ENCODE measurements around the gene PARD6B. TPM values are rescaled to one million over a fixed set of nuclear protein-coding genes. Genes with fewer than 3 reads are reported as not detected.

The PARD6B gene
- 43.2 TPM for total RNA-seq
- long read RNA-seq, full-length matches to known transcripts = 6 of 10 reads
- long read RNA-seq, partial matches to known transcripts = 0 of 10 reads
- long read RNA-seq, other reads (novel, unspliced or antisense) = 4 of 10 reads

DNA sequence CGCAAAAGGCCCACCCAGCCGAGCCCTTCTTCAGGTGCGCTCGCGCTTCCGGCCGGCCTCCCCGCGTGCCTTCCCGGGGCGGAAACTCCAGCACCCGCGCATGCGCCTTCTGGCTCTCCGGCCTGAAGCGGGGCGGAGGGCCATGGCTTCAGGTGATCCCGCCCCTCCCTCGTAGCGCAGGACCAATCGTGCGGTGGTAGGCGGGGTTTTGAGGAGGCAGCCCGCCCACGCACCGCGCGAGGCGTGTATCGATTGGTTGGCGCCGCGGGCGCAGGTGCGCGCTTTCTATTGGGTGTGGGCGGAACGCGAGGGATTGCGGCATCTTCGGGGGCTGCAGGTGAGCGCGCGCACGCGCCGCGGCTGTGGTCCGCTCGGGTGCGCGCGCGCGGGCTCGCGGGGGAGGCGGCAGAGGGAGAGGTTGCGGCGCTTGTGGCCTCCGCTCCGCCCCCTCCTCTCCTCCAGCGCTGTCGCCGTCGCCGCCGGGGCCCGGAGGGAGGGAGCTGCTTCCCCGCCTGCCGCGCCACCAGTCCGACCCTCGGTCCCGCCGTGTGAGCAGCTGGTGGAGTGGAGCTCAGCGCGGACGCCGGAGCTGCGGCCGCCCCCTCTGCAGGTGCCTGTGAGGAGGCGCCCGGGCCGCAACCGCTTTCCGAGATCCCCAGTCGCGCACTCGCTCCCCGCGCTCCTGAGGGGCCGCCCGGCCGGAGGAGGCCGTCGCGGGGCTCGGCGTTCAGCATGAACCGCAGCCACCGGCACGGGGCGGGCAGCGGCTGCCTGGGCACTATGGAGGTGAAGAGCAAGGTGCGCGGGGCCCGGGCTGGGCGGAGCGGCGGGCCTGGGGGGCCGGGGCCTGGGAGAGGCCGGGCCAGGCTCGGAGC lies at the start of gene PARD6B:
PARD6B (plus strand) TSS at position 526 of the 875 bp plus-strand sequence; CDS start at position 733, 207 bp downstream.
- Histone ChIP-seq H3K4me1 (peaks cover 21% of the 10 kb centered on the region), H3K4me3 (peak within 1 kb of the TSS; percentile 90), H3K27ac (peak within 1 kb of the TSS; percentile 89), H3K9me3 (no peaks in the 10 kb centered on the region), H3K36me3 (no peaks in the 10 kb centered on the region), H3K27me3 (no peaks in the 10 kb centered on the region)
- intact Hi-C loops (cut with DNase I) = no loop called here
- ATAC-seq = peak; percentile 95
- TF ChIP-seq, protein P1, sequence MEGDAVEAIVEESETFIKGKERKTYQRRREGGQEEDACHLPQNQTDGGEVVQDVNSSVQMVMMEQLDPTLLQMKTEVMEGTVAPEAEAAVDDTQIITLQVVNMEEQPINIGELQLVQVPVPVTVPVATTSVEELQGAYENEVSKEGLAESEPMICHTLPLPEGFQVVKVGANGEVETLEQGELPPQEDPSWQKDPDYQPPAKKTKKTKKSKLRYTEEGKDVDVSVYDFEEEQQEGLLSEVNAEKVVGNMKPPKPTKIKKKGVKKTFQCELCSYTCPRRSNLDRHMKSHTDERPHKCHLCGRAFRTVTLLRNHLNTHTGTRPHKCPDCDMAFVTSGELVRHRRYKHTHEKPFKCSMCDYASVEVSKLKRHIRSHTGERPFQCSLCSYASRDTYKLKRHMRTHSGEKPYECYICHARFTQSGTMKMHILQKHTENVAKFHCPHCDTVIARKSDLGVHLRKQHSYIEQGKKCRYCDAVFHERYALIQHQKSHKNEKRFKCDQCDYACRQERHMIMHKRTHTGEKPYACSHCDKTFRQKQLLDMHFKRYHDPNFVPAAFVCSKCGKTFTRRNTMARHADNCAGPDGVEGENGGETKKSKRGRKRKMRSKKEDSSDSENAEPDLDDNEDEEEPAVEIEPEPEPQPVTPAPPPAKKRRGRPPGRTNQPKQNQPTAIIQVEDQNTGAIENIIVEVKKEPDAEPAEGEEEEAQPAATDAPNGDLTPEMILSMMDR (IDR thresholded peaks at IDR 0.05) = no peak
- DNase-seq = peak; percentile 99

DNA sequence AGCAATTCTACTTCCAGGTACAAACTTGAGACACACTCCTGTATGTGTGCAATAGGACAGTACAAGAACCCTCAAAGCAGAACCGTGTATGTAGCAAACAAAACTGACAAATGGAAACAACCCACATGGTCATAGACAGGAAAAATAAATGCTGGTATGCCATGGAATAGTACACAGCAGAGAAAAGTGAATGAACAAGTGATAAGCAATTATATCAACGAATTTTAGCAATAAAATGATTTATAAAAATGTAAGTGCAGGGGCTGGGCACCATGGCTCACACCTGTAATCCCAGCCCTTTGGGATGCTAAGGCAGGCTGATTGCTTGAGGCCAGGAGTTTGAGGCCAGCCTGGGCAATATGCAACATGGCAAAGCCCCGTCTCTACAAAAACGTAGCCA lies 49.3 kb upstream of the PARD6B start:
- H3K4me1 ChIP-seq = peaks cover 4% of the 10 kb centered on the region
- no peaks in the 10 kb centered on the region for H3K36me3 ChIP-seq
- H3K4me3 ChIP-seq = no peak overlapping the region
- H3K27me3 ChIP-seq = no peaks in the 10 kb centered on the region
- no peak for DNase-seq
- intact Hi-C loops (cut with DNase I) = no loop called here
- no peak for ATAC-seq
- H3K27ac ChIP-seq = no peak overlapping the region
- no peaks in the 10 kb centered on the region for H3K9me3 ChIP-seq
- TF ChIP-seq, protein P1 (IDR thresholded peaks at IDR 0.05) = no peak

DNA sequence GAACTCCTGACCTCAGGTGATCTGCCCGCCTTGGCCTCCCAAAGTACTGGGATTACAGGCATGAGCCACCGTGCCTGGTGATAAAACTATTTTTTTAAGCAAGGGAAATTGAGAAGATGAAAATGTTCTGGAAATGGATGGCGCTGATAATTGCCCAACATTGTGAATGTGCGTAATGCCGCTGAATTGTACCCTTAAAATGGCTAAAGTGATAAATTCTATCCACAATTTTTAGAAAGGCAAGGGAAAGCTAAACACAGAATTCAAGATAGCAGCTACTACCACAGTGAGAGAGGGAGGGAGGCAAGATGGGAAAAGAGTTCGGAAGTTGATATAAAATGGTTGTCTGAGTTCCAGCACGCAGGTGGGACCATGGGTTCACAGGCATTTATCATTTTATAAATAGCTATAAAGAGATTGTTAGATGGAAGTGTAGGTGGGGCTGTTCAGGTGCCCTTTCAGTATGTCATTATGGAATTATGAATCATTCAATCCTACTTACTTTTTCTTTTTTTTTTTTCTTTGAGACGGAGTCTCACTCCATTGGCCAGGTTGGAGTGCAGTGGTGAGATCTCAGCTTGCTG lies 48.3 kb upstream of the PARD6B start:
- Histone ChIP-seq H3K27ac (no peak overlapping the region), H3K4me1 (peaks cover 4% of the 10 kb centered on the region), H3K36me3 (no peaks in the 10 kb centered on the region), H3K9me3 (no peaks in the 10 kb centered on the region), H3K27me3 (no peaks in the 10 kb centered on the region), H3K4me3 (no peak overlapping the region)
- TF ChIP-seq, protein P1 (IDR thresholded peaks at IDR 0.05) = no peak
- ATAC-seq = no peak
- intact Hi-C loops (cut with DNase I) = no loop called here
- no peak for DNase-seq

GRCh38 chr20:50683570-50683969 lies 47.8 kb upstream of the PARD6B start:
- no peak overlapping the region for H3K4me3 ChIP-seq
- no peaks in the 10 kb centered on the region for H3K9me3 ChIP-seq
- intact Hi-C loops (cut with DNase I) = no loop called here
- ATAC-seq = no peak
- H3K27ac ChIP-seq = no peak overlapping the region
- no peak for DNase-seq
- no peaks in the 10 kb centered on the region for H3K27me3 ChIP-seq
- TF ChIP-seq, protein P1 (IDR thresholded peaks at IDR 0.05) = no peak
- H3K36me3 ChIP-seq = no peaks in the 10 kb centered on the region
- peaks cover 1% of the 10 kb centered on the region for H3K4me1 ChIP-seq

DNA sequence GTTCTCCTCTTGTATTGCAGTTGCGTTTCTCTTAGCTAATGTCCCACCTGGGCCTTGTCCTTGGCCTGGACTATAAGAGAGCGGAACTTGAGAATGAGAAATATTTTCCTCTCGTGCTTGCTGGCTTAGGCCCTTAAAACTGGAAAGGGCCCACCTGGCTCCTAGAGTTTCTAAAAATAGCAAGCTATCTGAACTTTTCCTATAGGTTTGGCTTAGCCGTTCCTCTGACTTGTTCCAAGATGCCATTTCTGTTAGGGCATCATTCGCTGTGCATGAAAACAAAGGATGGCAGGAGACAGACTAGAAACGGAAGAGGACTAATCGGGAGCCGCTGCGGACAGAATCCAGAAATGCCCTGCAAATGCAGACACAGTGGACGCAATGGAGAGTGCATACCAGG lies 44.6 kb upstream of the PARD6B start:
- TF ChIP-seq, protein P1 (IDR thresholded peaks at IDR 0.05) = no peak
- intact Hi-C loops (cut with DNase I) = no loop called here
- Histone ChIP-seq H3K9me3 (no peaks in the 10 kb centered on the region), H3K4me1 (peaks cover 5% of the 10 kb centered on the region), H3K4me3 (no peak overlapping the region), H3K36me3 (no peaks in the 10 kb centered on the region), H3K27ac (no peak overlapping the region), H3K27me3 (peaks cover 13% of the 10 kb centered on the region)
- DNase-seq (no peak), ATAC-seq (no peak)
